NCI-H146 treated with DMSO at 0.1 percent for 48 hours (cell line): ENCODE results near the gene PLCL2.
"Not testable (repeated sequence)": the region's sequence is repeated elsewhere in the genome, so short reads cannot be mapped to it uniquely, and the experiment has no call there.

ENCODE experiments used
- DNase-seq: peaks from one replicate; lab custom pipeline; 2025; ENCODE audit not compliant: unreplicated experiment; lab: John Stamatoyannopoulos, UW

The PLCL2 gene

DNA sequence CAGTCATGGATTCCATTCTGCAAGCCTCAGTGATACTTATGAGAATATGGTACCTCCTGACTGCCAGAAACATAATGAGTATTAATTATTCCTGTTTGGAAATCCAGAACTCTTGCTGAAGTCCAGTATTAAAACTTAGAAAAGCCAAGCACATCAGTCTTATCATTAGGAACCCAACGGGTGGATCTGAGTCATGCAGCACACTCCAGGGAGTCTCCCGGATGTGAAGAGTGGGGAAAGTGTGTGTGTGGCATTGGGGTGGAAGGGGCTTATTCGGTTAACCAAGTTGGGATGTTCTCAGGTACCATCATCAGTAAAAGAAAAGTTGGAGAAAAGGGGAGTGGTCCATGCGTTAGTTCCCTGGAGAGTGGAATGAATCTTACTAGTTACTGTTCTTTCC is 181.1 kb downstream of the PLCL2 start:
- no peak for DNase-seq

DNA sequence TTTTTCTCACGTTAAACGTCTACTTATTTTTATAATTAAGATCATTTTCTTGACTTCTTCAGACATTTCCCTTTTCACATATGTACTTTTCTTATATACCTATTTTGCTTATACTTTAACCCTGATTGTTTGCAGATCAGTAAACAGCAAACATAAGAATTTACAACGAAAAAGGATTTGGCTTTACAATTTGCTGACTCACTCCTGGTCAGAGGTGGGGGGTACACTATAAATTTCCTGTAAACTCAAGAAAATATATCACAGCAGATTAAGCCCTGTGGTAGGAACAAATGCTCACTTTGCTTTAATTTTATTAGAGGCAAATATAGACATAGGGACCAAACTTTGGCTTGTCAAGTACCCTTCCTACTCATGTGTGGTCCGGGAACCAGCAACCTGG is 185.0 kb downstream of the PLCL2 start:
- no peak for DNase-seq

DNA sequence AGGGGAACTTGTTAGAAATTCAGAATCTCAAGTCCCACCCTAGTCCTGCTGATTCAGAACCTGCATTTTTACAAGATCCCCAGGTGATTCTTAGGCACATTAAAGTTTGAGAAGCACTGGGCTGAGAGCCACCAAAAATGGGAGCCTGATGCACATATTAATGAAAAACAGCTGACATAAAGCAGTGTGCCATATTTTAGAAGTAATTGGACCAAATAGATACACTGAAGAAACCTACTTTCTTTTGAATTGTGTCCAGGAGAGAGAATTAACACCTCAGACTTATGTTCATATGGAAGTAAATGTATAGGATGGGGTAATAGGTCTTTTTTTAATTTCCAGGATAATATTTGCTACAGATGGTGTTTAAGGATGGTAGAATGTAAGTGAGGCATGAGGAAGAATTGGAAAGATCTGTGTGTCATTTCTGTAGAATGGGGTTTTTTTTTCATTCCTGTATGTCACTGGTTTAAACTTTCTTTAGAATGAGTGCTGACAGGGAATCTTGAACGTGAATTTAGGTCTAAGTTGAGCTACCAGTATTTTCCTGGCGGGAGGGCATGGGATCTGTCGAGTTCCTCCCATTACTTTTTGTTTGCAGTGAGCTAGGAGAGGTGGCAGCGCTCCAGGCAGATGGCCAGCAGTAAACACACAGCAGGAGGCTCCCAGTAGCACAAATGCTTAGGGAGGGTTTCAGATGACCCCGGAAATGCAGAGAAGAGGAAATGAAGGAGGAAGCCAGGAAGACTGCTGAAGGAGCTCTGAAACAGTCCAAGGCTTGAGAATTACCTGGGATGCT is 185.6 kb downstream of the PLCL2 start:
- DNase-seq, result peak; percentile 3

DNA sequence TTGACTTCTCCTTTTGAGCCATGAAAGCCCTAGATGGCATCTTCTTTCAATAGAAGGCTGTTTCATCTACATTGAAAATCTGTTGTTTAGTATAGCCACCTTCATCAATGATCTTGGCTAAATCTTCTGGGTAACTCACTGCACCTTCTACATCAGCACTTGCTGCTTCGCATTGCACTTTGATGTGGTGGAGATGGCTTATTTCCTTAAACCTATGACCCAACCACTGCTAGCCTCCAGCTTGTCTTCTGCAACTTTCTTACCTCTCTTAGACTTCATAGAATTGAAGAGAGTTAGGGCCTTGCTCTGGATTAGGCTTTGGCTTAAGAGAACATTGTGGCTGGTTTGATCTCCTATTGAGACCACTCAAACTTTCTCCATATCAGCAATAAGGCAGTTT is 189.8 kb downstream of the PLCL2 start:
- DNase-seq, result no peak

DNA sequence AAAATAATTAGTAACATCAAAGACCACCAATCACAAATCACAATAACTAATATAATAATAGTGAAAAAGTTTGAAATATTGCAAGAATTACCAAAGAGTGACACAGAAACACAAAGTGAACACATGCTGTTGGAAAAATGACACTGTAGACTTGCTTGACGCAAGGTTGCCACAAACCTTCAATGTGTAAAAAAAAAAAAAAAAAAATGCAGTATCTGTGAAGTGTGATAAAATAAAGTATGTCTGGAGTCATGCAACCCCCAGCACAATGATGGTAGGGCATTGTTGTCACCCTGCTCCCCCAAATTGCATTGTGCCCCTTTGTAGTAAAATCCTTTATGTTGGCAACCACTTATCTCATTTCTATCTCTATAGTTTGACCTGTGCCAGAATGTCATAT is 190.6 kb downstream of the PLCL2 start:
- DNase-seq, result no peak

DNA sequence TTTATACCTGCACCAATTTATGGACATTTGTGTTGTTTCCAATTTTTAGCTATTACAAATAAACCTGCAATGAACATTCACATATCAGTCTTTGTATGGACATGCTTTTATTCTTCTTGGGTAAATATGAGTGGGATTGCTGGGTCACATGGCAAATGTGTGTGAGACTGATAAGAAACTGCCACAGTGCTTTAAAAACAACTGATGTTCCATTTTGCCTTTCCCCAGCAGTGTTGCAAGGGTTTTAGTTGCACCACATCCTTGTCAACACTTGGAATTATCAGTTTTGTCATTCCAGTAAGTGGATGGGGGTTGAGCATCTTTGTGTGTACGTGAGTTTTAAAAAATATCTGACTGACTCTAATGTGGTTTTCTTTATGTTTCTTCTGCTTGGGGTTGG is 191.2 kb downstream of the PLCL2 start:
- no peak for DNase-seq

DNA sequence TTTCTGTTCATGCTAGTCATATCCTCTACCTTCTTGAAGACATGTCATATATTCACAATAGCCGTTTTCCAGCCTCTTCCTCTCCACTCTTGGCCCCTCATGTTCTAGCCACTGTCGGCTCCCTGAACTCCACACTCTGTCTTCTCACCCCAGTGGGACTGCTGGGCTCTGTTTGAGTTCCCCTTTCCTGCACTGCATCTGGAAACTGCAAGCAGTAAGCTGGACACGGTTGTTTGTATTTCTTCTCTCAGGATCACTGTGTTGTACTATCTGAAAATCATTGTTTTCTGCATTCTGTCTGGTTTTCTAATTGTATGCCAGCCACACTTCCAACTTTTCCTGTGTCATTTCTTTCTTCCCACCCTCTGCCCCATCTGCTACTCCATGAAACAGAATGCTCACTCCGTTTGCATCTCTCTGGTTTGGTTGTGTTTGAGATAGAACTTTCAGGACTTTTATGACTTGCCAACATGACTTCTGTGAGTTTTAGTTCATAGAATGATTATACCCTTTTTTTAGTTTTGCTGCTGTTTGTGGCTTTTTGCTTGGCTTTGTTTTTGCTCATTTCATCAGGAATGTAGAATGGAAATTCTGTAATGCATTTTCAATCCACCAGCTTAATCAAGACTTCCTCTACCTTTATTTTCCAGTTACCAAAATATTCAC is 192.3 kb downstream of the PLCL2 start:
- DNase-seq, result no peak

DNA sequence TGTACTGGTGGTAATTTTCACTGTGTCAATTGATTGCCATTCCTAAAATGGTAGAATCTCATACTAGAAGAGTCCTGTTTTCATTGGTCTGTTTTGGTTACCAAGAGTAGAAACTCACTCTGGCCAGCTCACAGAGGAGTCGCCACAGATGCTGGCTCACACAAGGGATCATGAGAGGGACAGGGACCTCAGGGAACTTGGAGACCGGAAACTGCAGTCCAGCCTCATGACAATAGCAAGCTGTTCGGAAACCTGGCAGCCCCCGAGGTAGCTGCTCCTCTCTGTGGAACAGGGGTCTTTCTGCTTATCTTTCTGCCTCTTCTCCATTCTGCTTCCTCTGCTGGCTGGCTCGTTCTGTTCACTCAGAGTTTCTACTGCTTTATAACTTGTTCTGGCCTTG is 192.9 kb downstream of the PLCL2 start:
- no peak for DNase-seq

DNA sequence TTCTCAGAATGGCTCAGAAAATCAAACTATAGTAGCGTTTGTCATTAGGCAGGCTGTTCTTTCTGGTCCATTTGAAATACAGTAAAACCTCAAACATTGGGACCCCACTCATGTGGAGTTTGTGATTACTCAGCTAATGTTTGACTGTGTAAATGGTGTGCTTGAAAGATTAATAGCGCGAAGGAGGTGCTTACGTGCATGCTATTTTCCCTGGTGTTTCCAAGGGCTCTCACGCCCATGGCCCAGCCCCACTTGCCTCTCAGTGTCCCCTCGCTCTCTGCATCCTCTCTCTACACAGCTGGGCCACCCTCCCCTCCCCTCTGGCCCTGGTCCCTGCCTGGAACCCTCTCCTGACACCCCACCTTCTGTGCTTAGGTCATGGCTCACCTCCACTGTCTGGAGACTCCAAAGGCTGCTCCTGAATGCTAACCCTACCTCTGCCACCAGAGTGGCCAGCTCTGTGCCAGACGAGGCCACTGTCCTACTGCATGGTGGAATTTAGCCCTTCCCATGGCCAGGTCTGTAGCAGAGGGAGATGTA is 194.2 kb downstream of the PLCL2 start:
- no peak for DNase-seq

DNA sequence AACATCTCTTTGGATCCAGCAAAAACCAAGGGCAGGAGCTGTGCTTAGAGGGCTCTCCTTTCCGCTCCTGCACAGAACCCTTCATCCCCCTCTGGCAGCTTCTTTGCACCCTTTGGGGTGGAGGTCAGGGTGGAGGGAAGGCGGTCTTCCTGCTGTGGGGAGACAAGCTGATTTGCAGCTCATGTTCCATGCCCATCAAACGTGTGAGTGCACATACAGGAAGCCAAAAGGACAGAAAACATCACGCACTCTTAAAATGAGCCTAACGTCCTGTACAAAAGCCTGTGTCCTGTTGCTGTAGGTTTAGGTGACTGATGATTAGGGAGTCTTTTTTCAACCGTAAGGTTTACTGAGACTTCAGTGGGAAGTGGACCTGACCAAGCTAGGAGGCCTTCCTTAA is 195.2 kb downstream of the PLCL2 start:
- DNase-seq, result no peak

DNA sequence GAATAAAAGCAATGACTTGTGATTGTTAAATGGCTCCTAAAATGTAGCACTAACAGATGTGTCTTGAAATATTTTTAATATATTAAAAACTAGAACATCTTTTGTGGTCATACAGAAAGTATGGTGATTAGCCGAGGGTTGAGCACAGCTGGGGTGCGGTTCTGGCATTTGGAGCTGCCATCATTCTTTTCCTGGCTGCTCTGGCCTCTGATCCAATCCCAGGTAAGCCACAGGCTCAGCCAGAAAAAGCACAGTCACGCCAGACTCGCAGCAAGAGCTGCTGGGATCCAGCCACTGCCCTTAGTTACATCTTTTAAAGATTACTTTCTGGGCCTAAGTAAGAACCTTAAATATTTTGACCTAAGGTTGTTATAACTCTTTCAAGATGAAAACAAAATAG is 196.8 kb downstream of the PLCL2 start:
- DNase-seq, result no peak

DNA sequence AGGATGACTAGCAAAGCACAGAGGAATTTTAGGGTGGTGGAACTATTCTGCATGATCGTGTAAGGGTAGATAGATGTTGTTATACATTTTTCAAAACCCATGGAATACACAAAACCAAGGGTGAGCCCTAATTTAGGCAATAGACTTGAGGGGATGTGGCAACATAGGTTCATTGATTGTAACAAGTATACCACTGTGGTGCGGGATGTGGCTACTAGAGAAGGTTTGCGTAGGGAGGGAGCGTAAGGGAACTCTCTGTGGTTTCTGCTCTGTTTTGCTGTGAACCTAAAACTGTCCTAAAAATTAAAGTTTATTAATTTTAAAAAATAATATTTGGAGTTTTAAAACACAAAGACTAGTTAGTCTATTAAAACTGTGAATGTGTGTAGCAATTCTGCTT is 202.8 kb downstream of the PLCL2 start:
- no peak for DNase-seq

DNA sequence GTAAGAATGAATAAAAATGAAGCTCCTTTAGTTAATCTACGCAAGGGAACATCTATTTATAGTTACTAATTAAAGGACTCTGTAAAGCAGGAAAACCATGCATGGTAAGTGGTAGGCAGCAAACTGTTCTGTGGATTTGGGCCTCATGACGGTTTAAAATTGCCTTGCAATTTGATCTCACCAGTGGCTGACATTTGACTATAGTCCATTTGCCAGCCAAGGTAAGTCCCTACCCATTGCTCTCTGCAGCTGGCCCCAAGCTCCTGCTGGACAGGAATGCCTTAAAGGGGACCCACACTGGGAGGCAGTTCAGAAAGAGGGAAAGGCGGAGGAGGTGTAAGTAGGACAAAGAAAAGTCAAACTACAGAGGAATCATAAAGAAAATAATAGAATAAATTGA is 203.3 kb downstream of the PLCL2 start:
- no peak for DNase-seq

DNA sequence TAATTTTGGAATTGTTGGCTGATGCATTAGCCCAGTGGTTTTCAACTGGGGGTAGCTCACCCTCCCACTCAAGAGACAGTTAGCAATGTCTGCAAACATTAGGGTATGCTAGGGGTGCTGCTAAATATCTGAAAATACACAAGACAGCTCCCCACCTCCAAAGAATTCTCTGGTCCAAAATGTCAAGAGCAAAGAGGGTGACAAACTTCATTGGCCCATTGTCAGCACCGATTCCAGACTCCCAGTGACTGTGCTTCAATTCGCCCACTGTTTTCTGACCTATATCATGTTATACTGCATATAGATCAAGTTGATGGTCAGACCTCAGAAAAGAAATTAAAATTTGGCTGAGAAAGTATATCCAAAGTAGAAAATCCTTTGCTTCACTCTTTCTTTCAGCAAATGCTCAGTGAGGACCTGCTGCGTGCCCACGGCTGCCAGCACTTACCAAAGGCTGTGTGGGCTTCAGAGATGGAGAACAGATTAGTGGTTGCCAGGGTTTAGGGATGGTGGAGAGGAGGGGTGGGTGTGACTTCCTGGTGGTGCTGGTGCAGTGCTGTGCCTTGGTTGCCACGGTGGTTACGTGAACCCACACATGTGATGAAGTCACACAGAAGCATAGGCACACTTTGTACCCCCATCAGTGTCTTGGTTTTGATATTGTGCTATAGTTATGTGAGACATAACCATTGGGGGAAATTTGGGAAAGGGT is 204.0 kb downstream of the PLCL2 start:
- no peak for DNase-seq

DNA sequence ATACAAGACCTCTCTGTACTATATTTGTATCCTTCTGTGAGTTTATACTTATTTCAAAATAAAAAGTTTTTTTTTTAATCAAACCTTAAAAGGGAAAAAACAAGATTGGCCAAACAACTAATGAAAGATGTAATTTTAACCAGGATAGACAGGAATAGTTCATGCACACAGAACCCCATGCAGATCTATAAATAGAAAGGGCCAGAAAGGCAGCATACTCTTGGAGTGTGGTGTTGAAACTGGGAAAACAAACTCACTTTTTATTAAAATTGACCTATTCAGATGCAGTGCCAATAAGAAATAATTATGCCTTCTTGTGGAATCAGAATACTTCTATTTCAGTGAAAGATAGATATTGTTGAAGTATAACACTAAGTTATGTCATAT is 204.6 kb downstream of the PLCL2 start:
- DNase-seq, result no peak

DNA sequence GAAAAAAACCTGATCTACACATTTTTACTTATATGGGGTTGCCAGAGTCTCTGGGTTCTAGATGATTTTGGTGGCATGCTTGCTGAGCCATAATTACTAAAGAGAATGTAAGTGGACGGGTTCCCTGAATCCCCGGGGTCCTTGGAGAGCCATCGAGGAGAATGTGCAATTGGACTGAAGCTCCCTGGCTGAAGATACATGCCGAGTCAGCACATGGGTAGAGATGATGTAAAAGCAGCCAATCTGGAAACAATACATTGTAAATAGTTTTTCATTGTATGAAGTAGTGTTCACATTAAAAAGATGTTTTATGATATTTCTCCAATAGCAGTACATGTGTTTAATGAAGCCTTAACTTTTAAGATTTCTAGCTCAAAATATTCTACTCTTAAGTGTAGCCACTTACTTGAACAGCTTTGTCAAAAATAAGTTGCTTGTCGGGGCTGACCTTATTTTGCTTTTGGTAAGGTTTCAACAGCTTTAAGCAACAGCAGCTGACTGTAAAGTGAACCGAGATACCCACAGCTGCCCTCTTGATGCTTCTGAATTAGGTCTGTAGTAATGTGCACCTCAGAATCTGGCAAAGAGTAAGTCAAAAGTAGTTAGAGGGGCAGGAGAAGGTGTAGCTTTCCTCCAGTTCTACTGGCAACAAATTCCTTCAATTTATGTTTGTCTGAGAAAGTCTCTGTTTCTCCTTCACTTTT is 205.7 kb downstream of the PLCL2 start:
- no peak for DNase-seq

DNA sequence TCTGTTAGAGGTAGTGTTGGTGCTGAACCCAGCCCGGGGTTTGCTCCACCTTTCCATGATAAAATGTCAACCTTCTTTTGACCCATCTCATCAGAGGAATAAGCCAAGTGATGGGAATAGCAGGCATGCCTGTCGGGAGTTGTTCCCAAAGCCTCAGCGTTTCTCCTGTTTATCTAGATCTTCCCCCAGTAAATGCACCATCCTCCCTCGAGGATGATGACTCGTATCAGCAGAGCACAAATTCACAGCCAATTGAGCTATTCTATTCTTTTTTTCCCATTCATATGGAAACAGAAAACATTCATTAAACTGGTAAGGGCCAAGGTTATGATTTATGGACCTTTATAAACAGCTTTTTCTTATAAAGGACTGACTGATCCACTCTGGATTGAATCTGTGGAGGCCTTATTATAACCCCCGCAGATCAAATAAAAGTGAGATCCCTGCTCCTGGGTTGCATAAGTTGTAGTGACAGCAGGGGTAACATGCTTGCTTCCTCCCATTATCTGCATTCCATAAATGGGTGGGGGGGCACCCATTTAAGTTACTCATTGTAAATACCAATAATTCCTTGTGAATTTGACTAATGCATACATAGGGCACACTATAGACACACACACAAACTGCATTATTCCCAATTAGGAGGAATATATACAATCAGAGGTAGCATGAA is 207.3 kb downstream of the PLCL2 start:
- DNase-seq, result no peak

DNA sequence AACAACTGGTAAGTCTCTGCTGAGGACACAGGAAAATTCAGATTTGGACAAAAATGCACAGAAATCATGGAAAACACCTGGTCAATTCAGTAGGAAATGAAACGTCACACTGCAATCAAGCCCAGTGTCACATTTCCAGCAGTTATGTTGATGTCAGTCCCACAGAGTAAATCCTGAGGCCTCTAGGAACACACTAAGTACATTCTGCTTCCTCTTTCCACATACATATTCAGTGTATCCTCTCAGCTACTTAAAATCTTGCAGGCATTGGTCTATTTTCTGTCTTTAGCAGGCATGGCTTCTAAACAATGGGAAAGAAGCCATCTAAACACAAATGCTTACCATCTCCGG is 207.8 kb downstream of the PLCL2 start:
- DNase-seq, result no peak

DNA sequence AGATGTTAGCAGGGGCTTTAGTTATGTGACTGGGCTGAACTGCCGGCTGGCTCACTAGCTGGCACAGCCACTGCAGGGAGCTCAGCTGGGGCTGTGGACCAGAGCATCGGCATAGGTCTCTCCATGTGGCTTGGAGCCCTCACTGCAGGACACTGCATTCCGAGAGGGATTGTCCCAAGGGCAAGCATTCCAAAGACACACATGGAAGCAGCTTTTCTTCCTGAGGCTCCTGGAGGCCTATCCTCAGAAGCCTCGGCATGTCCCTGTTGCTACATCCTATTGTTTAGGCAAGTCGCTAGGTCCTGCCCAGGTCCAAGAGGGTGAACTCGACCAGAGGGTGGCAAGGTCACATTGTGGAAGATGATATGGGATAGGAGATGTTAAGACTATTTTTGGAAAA is 209.8 kb downstream of the PLCL2 start:
- DNase-seq, result no peak

DNA sequence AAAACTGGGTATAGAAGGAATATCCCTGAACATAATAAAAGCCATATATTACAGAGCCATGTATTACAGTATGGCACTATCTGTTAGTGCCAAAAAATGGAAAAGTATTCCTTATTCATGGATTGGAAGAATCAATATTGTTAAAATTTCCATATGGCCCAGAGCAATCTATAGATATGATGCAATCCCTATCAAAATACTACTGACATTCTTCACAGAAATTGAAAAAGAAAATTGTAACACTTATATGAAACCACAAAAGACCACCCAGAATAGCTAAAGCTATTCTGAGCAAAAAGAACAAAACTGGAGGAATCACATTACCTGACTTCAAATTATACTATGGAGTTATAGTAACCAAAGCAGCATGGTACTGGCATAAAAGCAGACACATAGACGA is 218.8 kb downstream of the PLCL2 start:
- DNase-seq, result no peak

DNA sequence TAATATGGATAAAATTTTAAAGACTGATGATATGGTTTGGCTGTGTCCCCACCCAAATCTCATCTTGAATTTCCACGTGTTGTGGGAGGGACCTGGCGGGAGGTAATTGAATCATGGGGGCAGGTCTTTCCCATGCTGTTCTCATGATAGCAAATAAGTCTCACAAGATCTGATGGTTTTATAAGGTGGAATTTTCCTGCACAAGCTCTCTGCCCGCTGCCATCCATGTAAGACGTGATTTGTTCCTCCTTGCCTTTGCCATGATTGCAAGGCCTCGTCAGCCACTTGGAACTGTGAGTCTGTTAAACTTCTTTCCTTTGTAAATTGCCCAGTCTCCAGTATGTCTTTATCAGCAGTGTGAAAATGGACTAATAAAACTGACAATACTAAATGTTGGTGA is 222.0 kb downstream of the PLCL2 start:
- DNase-seq, result not testable (repeated sequence)
